ENCODE measurements around the gene NEFH.

GRCh38 chr22:29518427-29518826 is 38.4 kb downstream of the NEFH start:
- TF ChIP-seq POLR2A (IDR thresholded peaks at IDR 0.05): no peak
- TF ChIP-seq, protein P1, sequence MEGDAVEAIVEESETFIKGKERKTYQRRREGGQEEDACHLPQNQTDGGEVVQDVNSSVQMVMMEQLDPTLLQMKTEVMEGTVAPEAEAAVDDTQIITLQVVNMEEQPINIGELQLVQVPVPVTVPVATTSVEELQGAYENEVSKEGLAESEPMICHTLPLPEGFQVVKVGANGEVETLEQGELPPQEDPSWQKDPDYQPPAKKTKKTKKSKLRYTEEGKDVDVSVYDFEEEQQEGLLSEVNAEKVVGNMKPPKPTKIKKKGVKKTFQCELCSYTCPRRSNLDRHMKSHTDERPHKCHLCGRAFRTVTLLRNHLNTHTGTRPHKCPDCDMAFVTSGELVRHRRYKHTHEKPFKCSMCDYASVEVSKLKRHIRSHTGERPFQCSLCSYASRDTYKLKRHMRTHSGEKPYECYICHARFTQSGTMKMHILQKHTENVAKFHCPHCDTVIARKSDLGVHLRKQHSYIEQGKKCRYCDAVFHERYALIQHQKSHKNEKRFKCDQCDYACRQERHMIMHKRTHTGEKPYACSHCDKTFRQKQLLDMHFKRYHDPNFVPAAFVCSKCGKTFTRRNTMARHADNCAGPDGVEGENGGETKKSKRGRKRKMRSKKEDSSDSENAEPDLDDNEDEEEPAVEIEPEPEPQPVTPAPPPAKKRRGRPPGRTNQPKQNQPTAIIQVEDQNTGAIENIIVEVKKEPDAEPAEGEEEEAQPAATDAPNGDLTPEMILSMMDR (IDR thresholded peaks at IDR 0.05): no peak
- TF ChIP-seq EP300 (IDR thresholded peaks at IDR 0.05): no peak
